Testis (tissue), 2 donors: ENCODE data around the gene INPP5A.

Source experiments
- CTCF ChIP-seq, 3 experiments: fragments of 450-650 bp in 2 of 3; fragments of 200-600 bp in 1 of 3; sonication (generic) in 1 of 3; IDR thresholded peaks; one replicate each; pipeline ENCODE4 v1.5.1; 2016 to 2019; ENCODE audit warnings: antibody characterized with exemption in 3 of 3, mild to moderate bottlenecking in 2 of 3, moderate library complexity in 1 of 3
- POLR2A ChIP-seq: fragments of 450-650 bp; IDR thresholded peaks from one replicate; pipeline ENCODE4 v1.6.1; 2017; ENCODE audit warnings: antibody characterized with exemption, mild to moderate bottlenecking, moderate library complexity

- TF ChIP-seq CTCF (IDR thresholded peaks at IDR 0.05) (no peak), POLR2A (no peak)
Measured at GRCh38 chr10:132690401-132690800, 152.8 kb downstream of the INPP5A start.
